ENCODE results near the gene LBH.

DNA sequence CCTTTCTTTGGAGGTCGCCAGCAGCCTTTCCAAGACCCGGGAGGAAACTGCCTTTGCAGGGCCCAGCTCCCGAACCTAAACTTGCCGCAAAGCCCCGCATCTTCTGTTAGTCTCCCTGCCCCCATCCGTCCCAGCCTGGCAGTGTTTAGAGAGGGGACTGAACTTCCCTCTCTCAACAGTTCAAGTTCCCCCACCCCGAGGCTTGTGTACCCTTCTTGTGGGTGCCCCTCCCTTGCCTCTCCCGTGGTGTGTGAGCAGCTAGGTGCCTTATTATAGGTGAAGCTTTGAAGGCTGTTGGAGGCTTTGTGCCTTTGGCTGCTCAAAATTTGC, 1.4 kb downstream of the LBH start:
- TF ChIP-seq POLR2AphosphoS5 (IDR thresholded peaks at IDR 0.05; ENCODE audit: low read depth) (no peak), CREB1 (CRISPR knock-in tag; IDR thresholded peaks at IDR 0.05; ENCODE audit: low read depth) (no peak), EZH2phosphoT487 (IDR thresholded peaks at IDR 0.05; ENCODE audit: unreplicated experiment) (no peak), EZH2 (IDR thresholded peaks at IDR 0.05; ENCODE audit: low read depth, unreplicated experiment) (no peak)
